Measurements from ENCODE around the gene SH2D5. TPM values are rescaled to one million over a fixed set of nuclear protein-coding genes. Genes with fewer than 3 reads are reported as not detected.
"Not testable (repeated sequence)": the region's sequence is repeated elsewhere in the genome, so short reads cannot be mapped to it uniquely, and the experiment has no call there.

Gene SH2D5
- total RNA-seq, 1 donor from 2014 or later, result 0.23 TPM

GRCh38 chr1:20725189-20726117 lies 7.0 kb downstream of the SH2D5 start:
- H3K9me3 Mint-ChIP-seq, result no peaks in the 10 kb centered on the region
- no peak for DNase-seq
- no peak overlapping the region for H3K27ac Mint-ChIP-seq
- H3K27me3 Mint-ChIP-seq, result peaks cover 27% of the 10 kb centered on the region
- H3K4me3 Mint-ChIP-seq, result no peak overlapping the region
- H3K36me3 Mint-ChIP-seq (ENCODE audit: low read depth), result no peaks in the 10 kb centered on the region
- intact Hi-C loops (cut with micrococcal nuclease), result no loop called here
- peaks cover 3% of the 10 kb centered on the region for H3K4me1 Mint-ChIP-seq

DNA sequence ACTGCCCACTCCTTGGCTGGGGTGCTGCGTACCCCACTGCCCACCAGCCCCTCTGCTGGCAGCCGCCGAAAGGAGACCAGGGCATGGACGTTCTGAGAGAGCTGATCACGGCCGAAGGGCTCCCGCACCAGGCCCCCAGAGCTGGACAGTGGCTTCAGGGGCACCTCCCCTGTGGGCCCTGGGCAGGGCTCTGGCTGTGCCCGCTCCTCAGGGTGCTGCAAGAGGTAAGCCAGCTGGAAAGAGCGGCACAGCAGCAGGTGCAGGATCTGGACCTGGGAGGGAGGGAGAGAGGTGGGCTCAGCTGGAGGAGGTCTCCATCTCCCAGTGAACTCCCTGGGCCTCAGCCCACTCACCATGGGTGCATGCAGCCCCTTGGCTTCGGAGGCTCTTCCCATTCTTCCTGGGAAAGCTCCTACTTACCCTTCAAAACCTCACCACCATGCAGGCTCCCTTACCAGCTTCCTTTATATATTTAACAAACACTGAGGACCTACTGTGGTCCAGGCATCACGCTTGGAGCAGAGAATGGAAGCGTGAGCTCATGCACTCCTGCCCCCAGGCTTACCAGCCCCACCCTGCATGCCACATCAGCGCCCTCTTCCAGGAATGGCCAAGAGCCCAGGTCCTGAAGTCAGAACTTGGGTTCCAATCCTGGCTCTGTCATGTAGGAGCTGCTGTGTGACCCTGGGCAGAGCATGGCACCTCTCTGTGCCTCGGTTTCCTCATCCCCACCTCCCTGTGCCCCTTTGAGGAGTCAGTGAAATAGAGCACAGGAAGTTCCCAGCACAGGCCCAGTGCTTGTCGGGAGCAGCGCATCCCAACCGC lies 7.9 kb downstream of the SH2D5 start:
- Mint-ChIP-seq H3K36me3 (ENCODE audit: low read depth) (no peaks in the 10 kb centered on the region), H3K9me3 (no peaks in the 10 kb centered on the region), H3K27ac (no peak overlapping the region), H3K27me3 (peaks cover 22% of the 10 kb centered on the region), H3K4me1 (no peaks in the 10 kb centered on the region), H3K4me3 (no peak overlapping the region)
- DNase-seq, result no peak
- intact Hi-C loops (cut with micrococcal nuclease), result no loop called here

DNA sequence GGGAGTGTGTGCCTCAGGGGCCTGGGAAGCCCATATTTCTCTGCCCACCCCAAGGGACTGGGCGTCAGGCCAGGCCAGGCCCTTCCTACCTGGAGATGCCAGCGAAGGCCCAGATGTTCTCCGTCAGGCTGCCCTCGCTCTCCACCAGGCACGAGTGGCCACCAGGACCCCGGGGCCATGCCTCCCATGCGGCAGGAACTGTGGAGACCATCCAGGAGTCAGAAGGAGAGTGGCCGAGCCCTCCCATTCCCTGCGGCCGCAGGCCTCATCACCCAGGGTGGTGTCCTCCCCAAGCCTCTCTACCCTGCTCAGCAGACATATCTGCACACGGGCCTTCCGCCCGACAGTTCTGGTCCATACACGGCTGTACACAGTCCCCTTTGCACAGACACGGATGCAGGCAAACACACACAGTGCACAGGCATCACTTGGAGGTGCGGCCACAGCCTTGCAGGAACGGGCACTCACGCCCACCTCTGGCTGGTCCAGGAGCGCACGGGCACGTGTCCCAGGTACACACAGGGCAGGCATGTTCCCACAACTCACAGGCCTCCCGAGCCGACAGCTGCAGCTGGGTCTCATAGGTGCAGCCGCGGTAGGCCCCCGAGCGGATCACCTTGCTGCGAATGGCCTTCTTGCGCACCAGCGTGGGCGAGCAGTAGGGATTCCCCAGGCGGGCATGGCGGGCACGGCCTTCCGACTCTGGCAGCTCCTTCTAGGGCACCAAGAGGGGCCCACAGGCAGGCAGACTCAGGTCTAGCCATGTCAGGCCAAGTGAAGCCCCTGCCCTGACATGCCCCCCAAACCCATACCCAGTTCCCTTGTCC lies 8.8 kb downstream of the SH2D5 start:
- H3K4me1 Mint-ChIP-seq, result no peaks in the 10 kb centered on the region
- DNase-seq, result no peak
- no peak overlapping the region for H3K27ac Mint-ChIP-seq
- intact Hi-C loops (cut with micrococcal nuclease), result no loop called here
- peaks cover 23% of the 10 kb centered on the region for H3K27me3 Mint-ChIP-seq
- H3K9me3 Mint-ChIP-seq, result no peaks in the 10 kb centered on the region
- no peaks in the 10 kb centered on the region for H3K36me3 Mint-ChIP-seq (ENCODE audit: low read depth)
- no peak overlapping the region for H3K4me3 Mint-ChIP-seq

DNA sequence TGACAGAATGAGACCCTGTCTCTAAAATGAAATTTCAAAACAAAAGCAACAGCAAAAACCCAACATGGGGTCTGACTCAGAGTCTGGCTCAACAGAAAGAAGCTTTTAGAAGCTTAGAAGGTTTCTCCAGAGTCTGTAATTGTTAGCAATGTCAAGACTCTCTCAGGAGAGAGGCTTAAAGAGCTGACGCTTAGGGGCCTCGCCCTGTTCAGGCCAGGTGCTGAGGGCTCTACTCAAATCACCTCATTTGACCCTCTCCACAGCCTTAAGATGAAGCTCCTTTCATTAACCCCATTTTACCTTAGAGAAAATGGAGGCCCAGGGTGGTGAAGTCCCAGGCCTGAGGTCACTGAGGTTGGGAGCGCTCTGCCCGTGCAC lies 9.4 kb downstream of the SH2D5 start:
- H3K4me1 Mint-ChIP-seq, result peaks cover under 1% of the 10 kb centered on the region
- no peak overlapping the region for H3K4me3 Mint-ChIP-seq
- intact Hi-C loops (cut with micrococcal nuclease), result no loop called here
- H3K9me3 Mint-ChIP-seq, result no peaks in the 10 kb centered on the region
- DNase-seq, result no peak
- no peaks in the 10 kb centered on the region for H3K36me3 Mint-ChIP-seq (ENCODE audit: low read depth)
- H3K27me3 Mint-ChIP-seq, result peaks cover 23% of the 10 kb centered on the region
- no peak overlapping the region for H3K27ac Mint-ChIP-seq

DNA sequence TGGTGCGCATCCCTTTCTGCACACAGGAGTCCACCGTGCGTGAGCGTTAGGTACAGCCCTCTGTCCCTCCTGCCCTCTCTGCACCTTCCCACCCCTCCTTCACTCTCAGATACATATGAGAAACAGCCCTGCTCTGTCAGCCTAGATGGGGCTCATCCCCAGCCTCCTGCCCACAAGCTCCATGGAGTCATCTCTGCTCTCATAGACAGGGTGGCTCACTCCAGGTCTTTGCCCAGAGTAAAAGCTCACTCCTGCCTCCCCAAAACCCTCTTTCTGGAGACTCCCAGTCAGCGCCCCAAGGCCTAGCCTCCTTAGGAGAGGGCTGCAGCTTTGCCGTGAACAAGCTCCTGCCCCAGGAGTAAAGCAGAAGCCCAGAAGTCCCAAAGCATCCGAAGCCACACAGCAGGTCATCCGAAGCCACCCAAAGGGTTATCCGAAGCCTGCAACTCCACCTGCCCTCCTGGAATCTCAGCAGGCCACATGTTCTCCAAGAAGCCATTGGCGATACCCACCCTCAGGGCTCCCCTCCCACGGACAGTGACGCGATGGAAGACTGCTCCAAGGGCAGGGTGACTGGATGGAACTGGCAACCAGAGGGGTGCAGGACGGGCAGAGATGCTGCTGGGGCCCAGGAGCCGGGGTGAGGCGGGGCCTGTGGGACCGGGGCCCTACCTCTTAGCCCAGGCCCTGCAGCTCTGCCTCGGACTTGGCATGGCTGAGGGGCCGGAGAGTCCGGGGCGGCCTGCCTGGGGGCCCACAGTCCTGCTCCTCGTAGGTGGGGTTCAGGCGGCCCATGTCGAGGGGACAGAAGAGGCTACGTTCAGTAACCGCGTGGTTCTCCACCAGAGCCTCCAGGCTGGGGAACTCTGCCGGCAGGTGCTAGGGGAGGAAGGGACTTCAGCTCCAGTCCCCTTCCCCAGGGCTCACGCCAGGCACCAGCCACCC lies 11.1 kb downstream of the SH2D5 start:
- Mint-ChIP-seq H3K4me1 (peaks cover 4% of the 10 kb centered on the region), H3K36me3 (ENCODE audit: low read depth) (no peaks in the 10 kb centered on the region), H3K27me3 (peaks cover 29% of the 10 kb centered on the region), H3K27ac (no peak overlapping the region), H3K4me3 (no peak overlapping the region), H3K9me3 (no peaks in the 10 kb centered on the region)
- intact Hi-C loops (cut with micrococcal nuclease), result no loop called here
- no peak for DNase-seq

- Mint-ChIP-seq H3K4me1 (peaks cover 6% of the 10 kb centered on the region), H3K36me3 (ENCODE audit: low read depth) (no peaks in the 10 kb centered on the region), H3K9me3 (no peaks in the 10 kb centered on the region), H3K27ac (no peak overlapping the region), H3K27me3 (peaks cover 36% of the 10 kb centered on the region), H3K4me3 (no peak overlapping the region)
- intact Hi-C loops (cut with micrococcal nuclease), result no loop called here
- DNase-seq, result no peak
Observed at GRCh38 chr1:20720631-20721091, 11.8 kb downstream of the SH2D5 start.

DNA sequence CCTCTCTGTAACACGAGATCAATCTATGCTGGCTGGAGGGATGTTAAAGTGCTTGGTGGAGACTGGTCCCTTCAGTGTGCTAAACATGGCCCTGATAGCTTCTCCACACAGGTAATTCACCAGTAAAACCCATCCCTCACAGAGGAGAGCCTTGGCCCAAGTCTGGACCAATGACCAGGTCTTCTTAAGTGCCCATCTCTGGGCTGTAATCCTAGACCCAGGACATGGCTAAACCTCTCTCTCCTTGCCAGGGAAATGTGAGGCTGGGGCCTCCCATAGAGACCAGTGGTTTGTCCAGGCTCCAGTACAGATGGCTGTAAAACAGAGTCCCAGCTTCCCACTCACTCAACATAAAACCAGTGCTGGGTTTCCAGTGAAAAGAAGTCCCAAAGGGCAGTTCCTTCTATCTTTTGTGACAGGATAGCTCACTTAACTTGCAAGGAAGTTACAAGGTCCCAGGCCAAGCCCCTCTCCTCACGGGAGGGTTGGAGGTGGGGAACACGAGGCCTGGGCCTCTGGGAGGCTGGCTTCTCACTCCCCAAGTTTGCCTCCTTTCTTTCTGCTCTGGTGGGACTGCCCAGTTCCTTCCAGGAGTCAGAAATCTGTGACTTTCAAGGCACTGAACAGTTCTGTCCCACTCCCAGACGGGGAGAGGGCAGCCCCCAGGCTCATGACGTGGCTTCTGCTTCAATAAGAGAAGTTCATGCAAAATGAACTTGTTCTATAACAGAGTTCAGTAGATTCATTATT lies 12.5 kb downstream of the SH2D5 start:
- Mint-ChIP-seq H3K4me1 (peaks cover 6% of the 10 kb centered on the region), H3K27ac (no peak overlapping the region), H3K9me3 (no peaks in the 10 kb centered on the region), H3K4me3 (no peak overlapping the region), H3K27me3 (peaks cover 40% of the 10 kb centered on the region), H3K36me3 (ENCODE audit: low read depth) (no peaks in the 10 kb centered on the region)
- DNase-seq, result no peak
- intact Hi-C loops (cut with micrococcal nuclease), result no loop called here

DNA sequence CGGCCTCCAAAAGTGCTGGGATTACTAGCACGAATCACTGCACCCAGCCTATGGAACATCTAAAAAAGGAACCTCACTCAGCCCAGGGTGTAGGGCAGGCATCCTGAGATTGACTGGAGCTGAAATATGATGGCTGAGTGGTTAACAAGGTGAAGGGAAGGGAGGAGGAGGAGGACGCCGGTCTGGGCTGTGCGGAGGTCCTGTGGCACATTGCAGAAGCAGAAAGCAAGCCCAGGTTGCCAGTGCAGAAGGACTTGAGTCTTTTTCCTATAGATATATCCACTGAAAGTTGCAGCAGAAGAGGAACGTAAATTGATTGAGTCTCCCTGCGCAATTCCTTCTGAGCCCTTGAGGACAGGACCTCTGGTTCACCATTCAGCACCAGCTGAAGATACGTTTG lies 13.2 kb downstream of the SH2D5 start:
- intact Hi-C loops (cut with micrococcal nuclease), result no loop called here
- H3K36me3 Mint-ChIP-seq (ENCODE audit: low read depth), result no peaks in the 10 kb centered on the region
- peaks cover 6% of the 10 kb centered on the region for H3K4me1 Mint-ChIP-seq
- no peaks in the 10 kb centered on the region for H3K9me3 Mint-ChIP-seq
- peaks cover 40% of the 10 kb centered on the region for H3K27me3 Mint-ChIP-seq
- no peak for DNase-seq
- H3K4me3 Mint-ChIP-seq, result no peak overlapping the region
- no peak overlapping the region for H3K27ac Mint-ChIP-seq

DNA sequence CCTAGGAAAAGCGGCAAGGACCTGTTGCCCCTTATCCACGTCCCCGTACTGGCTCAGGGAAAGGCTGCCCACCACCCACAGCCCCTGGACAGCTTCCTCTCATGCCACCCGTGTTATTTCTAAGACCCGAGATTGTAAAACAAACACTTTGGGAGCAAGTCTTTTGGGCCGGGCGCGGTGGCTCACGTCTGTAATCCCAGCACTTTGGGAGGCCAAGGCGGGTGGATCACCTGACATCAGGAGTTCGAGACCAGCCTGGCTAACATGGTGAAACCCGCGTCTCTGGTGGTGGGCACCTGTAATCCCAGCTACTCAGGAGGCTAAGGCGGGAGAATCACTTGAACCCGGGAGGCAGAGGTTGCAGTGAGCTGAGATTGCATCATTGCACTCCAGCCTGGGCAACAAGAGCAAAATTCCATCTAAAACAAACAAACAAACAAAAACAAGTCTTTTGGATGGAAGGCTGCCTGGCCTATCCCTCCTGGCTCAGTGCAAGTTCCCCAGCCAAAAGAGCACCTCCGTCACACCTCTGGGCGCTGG lies 14.1 kb downstream of the SH2D5 start:
- Mint-ChIP-seq H3K27me3 (peaks cover 40% of the 10 kb centered on the region), H3K4me3 (peak overlapping the region; percentile 71)
- DNase-seq; H3K27ac Mint-ChIP-seq; H3K36me3 Mint-ChIP-seq (ENCODE audit: low read depth); intact Hi-C loops (cut with micrococcal nuclease); H3K4me1 Mint-ChIP-seq; H3K9me3 Mint-ChIP-seq: not testable (repeated sequence)

- no peaks in the 10 kb centered on the region for H3K36me3 Mint-ChIP-seq (ENCODE audit: low read depth)
- H3K4me1 Mint-ChIP-seq, result peaks cover 6% of the 10 kb centered on the region
- no peak within 1 kb of the TSS for H3K27ac Mint-ChIP-seq
- H3K4me3 Mint-ChIP-seq, result peak within 1 kb of the TSS; percentile 71
- peaks cover 40% of the 10 kb centered on the region for H3K27me3 Mint-ChIP-seq
- peak; percentile 90 for DNase-seq
- H3K9me3 Mint-ChIP-seq, result no peaks in the 10 kb centered on the region
- intact Hi-C loops (cut with micrococcal nuclease), result no loop called here
Observed at GRCh38 chr1:20717452-20718342, 14.8 kb downstream of the SH2D5 start, which contains the start of gene KIF17. KIF17 (minus strand) TSS chr1:20718007; CDS start chr1:20717706, 301 bp downstream.

DNA sequence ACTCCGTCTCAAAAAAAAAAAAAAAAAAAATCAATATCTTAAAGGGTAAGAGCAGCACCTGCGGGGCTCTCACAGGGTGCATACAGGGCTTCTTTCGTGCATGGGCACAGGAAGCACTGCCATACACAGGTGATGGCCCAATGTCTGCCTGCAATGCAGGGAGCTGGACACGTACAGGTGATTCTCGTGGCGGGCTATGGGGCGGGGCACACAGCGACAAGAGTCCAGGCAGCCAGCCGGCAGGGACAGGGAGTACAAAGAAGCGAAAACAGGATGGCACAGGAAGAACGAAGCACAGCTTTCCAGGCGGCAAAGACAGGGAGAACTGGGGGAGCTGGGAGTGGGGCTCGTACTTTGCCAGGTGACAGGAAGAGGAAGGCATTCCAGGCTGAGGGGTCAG lies 16.3 kb downstream of the SH2D5 start:
- Mint-ChIP-seq H3K4me3 (peak overlapping the region; percentile 68), H3K27me3 (peaks cover 40% of the 10 kb centered on the region), H3K27ac (no peak overlapping the region), H3K36me3 (ENCODE audit: low read depth) (no peaks in the 10 kb centered on the region), H3K4me1 (peaks cover 6% of the 10 kb centered on the region), H3K9me3 (no peaks in the 10 kb centered on the region)
- no peak for DNase-seq
- intact Hi-C loops (cut with micrococcal nuclease), result no loop called here

All from activated CD4-positive, alpha-beta T cell treated with anti-CD3 and anti-CD28 coated beads, Interleukin-2, amount 10 ng/mL, durations not matched to agents 24 days and 14 days (primary cell).